C1 segment of cervical spinal cord (tissue), 14 donors: Measurements from ENCODE around the gene SDCCAG8.

Experiments used
- DNase-seq, 14 donors: peaks; one replicate each; lab custom pipeline; 2025; lab: John Stamatoyannopoulos, UW

Gene SDCCAG8

DNA sequence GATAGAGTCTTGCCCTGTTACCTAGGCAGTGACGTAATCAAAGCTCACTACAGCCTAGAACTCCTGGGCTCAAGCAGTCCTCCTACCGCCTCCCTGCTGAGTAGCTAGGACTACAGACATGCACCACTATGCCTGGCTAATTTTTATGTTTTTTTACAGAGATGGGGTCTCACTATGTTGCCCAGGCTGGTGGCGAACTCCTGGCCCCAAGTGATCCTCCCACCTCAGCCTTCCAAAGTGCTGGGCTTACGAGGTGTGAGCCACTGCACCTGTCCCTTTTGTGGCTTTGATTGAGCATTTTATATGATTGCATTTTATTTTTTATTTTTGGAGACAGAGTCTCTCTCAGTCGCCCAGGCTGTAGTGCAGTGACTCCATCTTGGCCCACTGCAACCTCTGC is 25.8 kb downstream of the SDCCAG8 start:
- no peak for DNase-seq

DNA sequence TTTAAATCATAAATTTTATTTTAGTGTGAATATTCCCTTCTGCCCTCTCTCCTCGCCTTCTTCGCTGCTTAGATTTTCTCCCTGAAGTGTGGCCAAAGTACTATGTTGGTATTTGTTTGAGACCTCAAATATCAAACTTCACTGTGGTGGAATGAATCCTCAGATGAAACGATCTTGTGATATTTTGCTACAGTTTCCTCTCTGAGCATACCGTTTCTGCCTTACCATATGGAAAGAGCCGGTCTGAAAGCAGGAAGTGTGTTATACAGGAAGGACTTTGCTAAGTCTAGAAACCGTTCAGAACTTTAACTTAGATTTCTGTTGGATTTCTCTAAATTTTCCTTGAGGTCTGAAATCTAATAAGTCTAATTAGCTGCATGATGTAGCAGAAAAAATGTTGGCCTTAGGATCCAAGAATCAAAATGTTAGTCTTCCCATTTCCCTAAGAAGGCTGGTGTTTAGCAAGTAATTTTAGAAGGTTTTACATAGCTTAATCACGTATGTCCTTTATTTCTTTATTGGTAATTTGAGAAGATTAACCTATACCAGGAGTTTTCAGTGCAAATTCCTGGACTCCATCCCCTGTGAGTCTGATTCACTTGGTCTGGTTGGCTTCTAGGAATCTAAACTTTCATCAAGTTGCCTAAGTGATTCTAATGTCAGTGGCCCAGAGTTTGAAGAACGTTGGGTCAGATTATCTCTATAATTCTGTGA is 30.7 kb downstream of the SDCCAG8 start:
- no peak for DNase-seq

DNA sequence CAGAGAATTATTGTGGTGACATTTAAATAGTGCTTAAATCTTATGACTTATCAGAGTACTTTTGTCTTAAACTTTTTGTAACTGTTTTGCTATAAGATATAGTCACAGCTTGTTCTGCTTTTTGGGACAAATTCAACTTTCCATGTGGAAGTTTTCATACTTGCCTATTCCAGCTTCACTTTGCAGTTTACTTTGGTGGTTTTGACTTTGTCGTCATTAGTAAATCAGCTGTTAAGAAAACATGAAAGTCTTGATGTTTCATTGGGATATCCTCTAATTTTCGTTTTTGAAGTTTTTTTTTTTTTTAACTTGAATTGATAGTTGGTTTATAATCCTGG is 31.3 kb downstream of the SDCCAG8 start:
- DNase-seq: no peak

DNA sequence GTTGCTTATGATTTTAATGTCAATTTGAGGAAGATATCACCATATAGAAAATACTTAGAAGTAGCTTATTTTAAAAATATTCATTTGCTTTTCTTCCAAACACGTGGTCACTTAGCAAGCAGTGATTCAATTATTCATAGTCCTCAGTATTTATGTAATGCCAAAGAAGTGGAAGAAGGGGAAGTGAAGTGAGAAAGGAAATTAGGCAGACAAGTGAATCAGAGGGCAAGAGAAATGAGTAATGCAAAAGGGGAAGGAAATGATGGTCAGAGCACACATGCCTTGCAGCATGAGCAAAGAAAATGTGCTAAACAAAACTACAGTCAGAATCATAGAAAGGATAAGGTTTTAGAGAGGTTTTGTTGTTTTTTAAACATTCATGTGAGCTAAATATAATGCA is 31.8 kb downstream of the SDCCAG8 start:
- no peak for DNase-seq

DNA sequence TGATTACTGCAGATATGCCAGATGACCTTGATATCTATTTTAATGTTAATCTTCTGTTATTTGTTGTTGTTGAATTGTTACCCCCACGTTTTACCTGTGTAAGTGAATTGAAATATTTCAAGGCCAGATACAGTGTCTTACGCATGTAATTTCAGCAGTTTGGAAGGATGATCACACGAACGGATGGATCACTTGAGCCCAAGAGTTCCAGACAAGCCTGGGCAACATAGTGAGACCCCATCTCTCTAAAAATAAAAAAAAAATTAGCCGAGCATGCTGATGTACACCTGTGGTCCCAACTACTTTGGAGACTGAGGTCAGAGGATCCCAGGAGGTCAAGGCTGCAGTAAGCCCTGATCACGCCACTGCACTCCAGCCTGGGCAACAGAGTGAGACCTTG is 32.2 kb downstream of the SDCCAG8 start:
- DNase-seq: no peak

DNA sequence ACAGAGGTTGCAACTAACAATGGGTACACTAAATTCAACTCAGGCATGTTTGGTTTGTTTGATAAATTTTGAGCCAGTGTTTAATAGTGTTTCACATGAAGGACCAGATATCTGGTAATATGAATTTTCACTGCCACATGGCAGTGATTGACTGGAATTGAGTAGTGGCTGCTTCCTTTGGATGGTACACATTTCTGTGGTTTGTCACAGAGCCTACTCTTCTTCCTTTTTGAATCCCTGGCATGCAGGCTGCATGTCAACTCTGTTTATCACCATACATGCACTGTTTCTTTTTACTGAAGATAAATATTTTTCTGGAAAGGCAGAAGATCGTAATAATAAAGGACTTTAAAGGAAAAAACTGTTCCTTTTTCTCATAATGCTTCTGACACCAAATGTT is 35.5 kb downstream of the SDCCAG8 start:
- DNase-seq: no peak

DNA sequence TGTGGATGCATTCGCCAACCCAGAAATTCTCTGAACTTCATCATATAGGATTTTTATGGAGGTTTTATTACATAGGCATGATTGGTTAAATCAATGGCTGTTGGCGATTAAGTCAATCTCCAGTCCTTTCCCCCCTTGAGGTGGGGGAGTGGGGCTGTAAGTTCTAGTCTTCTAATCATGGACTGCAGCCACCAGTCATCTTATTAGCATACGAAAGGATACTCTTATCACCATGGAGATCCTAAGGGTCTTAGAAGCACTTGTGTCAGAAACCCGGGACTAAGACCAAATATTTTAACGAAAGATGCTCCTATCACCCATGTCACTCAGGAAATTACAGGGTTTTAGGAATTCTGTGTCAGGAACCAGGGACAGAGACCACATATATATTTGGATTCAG is 36.3 kb downstream of the SDCCAG8 start:
- DNase-seq: no peak

DNA sequence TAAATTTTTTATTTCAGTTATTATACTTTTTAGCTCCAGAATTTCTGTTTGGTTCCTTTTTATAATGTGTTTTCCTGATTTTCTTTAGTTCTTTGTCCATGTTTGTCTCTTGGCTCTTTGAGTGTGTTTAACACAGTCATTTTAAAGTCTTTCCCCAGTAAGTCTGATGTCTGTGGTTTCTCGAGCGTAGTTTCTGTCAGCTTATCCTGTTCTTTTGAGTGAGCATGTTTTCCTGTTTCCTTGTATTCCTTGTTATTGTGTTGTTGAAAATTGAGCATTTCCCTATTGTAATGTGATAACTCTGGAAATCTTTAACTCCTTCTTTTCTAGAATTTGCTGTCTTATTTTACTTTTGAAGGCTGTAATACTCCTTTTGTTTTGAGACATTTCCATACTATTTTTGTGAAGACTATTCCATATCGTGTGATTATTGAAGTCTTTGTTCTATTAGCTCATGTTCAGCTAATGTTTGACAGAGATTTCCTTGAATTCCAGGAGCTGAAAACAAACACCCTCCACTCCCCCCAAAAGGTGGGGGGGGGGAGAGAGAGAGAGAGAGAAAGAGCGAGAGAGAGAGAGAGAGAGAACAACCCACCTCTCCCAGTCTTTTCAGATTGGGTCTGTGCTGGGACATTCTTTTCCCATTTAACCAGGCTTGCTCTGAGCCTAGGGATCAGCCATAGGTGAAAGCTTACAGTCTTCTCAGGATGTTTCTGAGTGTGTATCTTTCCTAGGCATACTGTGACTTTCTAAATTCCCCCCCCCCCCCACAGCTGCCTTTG is 38.3 kb downstream of the SDCCAG8 start:
- DNase-seq: no peak

DNA sequence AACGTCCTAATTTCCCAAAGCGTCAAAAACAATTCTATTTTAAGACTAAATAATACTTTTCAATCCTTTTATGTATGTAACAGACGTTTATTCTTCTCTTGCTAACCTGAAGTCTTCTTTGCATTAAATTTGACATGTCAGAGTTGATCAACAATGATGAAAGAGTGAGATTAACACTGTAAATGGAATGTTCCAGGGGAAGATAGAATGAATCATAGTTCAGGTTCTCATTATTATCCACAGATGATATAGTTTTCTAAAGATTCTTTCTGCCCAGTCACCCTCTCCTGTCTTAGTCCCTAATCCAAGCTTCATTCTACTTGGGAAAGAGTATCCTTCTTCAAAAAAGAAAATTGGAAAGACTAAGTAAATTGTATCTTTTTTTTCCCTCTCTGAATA is 38.9 kb downstream of the SDCCAG8 start:
- no peak for DNase-seq

DNA sequence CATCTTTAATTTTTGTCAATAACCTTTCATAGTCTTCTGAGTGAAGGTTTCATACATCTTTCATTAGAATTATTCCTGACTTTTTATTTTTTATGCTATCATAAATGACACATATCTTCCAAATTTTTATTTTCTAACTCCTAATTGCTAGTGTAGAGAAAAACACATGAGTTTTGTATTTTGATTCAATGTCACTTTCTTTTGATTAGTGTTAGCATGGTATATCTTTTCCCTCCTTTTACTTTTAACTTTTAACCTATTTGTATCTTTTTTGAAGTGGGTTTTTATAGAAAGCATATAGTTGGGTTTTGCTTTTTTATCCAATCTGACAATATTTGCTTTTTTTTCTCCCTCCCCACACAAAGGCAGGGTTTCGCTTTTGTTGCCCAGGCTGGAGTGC is 43.2 kb downstream of the SDCCAG8 start:
- no peak for DNase-seq

DNA sequence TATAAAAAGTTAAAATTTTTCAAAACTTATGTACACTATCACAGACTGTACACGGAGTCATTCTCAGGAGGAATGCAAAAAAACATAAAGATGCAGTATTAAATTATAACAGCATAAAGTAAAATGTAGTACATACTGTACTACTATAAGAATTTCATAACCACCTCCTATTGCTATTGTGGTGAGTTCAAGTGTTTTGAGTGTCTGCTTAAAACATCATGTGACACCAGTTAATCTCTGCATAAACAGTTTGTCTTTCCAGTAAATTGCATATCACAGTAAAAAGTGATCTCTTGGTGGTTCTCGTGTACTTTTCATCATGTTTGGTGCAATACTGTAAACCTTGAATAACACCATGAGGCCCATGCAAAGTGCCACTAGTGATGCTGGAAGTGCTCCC is 45.2 kb downstream of the SDCCAG8 start:
- DNase-seq: no peak

DNA sequence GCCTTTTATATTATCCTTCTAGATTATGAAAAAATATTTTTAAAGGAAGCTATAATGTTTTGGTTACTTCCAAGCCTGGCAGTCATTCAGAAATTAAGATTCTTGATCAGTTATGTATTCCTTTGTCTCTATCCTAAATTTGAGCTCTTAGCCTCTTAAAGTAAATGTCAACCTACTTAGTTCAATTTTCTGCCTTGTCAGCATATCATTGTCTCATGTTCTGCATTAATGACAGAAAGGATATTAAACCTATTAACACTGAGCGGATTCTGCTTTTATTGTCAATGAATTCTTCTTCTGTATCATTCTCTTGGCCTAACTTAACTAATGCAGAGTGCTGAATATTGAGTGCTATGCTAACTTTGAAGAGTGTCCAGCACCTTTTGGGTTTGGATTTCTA is 56.0 kb downstream of the SDCCAG8 start:
- DNase-seq: no peak

DNA sequence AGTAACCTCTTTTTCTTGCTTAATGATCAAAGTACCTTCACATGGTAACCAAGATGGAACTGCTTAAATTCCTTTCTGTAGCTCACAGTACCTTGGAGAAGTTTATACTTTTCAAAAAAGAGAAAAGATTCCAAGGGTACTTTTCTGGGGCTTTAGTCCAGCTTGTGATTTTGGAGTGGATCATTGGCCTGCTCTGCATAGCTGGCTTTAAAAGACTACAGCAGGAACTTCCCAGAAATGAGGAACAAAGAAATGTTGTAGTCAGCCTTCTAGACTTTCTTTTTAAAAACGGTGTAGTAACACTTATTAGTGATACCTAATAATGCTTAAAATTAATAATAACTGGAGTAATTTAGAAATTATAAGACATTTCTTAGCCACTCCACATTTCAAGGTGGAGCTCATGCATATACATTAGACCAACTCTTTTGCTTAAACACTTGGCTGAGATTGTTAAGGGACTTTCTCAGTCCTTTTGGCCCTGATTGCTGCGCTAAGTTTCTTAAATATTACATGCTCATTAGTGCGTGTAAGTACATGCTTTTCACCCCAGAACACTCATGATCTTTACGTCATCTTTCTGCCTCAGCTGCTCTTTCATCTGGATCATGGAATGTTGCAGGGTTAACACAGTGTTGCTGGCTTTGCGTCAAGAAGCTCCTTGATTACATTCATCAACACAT is 57.3 kb downstream of the SDCCAG8 start:
- DNase-seq: no peak

DNA sequence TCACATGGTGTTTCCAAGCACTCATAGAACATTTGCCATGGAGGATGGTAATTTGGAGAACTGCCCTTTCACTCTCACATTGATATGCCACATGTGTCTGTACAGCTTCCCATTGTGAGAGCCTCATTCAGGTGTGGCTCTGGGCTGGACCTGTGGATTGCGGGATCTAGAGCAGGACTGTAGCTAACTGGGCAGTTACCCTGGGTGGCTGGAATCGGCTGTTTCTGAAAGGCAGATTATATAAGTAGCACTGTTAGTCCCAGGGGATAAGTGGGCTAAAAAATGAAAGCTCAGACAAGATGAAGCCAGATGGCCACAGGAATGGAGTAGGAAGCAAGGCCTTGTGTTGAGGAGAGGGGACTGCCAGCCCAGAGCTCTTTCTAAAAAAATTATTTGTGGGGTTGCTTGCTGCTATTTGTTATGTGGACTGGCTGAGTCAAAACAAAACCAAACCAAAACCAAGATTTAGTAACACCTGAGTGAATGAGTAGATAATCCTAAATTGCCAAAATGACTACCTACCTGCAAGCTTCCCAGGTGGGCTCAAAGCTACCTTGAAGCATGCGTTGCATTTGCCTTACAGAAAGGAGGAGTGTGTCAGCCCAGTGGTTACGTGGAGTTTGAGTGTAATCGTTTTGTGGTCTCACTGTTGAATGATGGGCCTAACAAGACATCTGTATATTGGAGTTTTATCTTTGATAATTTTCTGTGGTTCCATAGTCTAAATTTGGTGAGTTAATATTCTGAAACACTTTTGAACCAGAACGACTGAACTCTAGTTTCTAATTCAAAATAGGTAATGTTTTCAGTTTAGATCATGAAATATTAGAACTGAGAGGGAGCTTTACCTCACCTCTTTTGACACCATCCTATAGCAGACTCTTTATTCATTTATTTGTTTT is 58.0 kb downstream of the SDCCAG8 start:
- no peak for DNase-seq

DNA sequence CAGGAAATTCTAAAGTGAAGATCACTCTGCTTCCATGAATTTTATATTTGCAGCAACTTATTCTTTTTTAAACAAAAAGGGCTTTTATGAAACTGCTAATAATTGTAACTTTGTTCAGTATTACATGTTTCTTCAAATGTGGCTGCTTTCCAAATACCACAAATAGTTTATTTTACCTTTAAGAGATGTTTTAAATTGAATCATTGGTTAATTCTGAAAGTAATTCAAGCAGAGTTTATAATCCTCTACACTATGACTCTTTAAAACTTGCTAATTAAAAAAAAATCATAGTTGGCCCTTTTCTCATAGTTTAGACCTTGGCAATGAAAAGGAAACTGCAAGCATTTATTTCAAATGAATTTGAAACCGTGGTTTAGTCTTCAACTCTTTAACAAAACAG is 59.6 kb downstream of the SDCCAG8 start:
- DNase-seq: no peak

DNA sequence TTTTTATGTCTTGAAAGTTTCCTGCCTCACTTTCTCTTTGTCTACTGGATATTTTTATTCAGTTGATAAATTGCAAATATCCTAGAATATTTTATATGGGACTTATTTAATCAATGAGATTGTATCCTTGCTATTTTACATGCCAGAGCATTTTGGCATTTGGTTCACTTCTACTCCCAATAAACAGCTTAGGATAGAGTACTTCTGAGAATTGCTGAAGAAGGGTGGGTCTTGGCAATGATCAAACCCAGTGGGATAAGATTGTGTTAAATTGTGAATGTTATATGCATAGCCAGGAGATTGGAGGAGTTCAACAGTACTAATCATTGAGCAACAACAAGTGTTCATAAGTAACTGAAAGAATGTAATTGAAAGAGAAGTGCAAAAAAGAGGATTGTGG is 60.1 kb downstream of the SDCCAG8 start:
- DNase-seq: no peak

DNA sequence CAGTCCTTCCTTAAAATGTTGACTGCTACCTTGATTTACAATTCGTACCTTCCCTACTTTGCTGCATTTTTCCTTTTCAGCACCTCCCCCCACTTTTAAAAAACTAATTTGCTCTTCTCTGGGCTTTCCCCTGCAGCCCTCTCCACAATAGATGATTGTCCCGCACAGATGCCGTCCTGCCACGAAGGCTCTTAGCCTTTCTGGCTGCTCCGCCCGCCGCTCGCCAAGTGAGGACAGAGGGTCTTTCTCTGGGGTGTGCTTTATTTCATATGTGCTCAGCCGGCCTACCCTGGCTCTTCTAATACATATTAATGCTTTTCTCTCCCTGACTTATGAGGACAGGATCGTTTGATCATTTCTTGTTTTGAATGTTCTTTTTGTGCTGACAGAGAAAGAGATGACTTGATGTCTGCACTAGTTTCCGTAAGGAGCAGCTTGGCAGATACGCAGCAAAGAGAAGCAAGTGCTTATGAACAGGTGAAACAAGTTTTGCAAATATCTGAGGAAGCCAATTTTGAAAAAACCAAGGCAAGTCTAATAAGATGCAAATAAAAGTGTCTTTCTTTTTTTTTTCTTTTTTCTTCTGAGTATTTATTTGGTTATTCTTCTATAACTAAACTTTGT is 60.6 kb downstream of the SDCCAG8 start:
- peak in 12 of 14 donors; percentile 3 to 78 (median 47) for DNase-seq

DNA sequence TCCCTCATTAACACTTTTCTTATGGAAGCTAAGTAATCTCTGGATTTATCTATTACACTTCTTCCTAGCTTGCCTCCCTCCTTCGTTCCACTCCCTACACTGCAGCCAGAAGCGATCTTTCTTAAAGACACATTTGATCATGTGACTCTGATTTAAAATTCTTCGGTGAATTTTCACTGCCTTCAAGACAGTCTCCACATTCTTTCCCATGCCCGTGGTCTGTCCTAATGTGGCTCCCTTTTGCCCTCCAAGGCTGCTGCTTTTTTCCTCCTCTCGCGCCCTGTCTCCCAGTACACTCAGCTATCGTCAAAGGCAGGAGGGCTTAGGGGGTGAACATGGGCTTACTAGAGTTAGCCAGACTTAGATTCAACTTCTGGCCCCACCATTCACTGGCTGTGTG is 64.4 kb downstream of the SDCCAG8 start:
- no peak for DNase-seq

DNA sequence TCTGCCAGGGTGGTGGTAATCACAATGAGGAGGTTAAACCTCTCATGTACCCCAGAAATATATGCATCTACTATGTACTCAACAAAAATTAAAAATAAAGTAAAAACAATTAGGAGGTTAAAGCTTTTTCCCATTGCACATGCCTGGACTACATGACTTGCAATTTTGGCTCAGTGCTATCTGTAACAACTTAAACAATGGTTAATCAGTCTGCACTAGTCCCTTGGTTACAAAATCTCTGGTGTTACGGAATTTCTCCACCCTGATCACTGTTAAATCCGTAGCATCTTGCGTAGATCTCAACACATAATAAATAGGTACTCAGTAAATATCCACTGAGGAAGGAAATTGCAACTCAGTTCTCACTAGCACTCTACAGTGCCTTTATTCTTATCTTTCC is 66.5 kb downstream of the SDCCAG8 start:
- no peak for DNase-seq

DNA sequence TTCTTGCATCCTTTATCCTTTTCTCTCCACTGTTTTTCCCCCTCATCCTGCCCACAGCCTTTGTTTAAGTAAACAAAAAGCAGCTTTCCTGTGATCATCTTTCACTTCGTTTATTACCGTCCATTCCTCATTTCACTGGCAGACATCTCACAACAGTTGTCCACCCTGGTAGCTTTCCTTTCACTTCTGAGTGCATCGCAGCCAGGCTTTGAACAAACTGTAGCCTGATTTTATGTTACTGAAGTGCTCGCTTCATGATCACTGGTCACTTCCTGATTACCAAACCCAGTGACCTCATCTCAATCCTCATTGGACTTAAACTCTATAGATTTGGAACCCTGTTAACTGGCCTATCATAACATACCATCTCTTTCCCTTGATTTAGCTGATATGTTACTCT is 67.7 kb downstream of the SDCCAG8 start:
- DNase-seq: no peak

DNA sequence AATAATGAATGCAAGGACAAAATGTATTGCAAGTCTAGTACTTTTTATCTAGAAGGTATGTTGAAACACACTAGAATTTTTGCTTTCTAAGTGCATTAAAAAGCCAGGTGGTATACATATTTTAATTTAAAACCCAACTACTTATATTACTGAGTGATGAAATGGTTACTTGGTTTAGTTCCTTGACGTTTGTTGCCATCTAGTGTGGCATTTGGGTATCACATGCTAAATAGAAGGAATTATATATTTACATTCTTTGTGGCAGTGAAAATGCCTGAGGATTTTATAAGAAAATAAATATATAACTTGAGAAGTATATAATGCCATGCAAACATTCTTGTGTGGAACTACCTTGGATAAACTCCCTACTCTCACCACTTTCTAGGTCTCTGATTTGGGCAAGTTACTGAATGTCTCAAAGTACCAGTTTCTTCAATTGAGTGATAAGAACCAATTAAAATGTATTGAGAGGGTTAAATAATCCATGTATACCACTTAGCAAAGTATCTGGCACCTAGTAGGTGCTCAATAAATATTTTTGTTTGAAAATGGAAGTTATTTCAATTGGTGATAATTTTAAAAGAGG is 69.6 kb downstream of the SDCCAG8 start:
- DNase-seq: no peak
